MG63 (cell line): ENCODE measurements around the gene ABL1. TPM values are rescaled to one million over a fixed set of nuclear protein-coding genes. Genes with fewer than 3 reads are reported as not detected.
"Not testable (repeated sequence)": the region's sequence is repeated elsewhere in the genome, so short reads cannot be mapped to it uniquely, and the experiment has no call there.

Experiments used
- DNase-seq: peaks from one replicate; pipeline ENCODE4 v3.0.0-alpha.2; 2020
- H3K27me3 ChIP-seq: fragments of 250-450 bp; sonication (Bioruptor Pico); 2 replicates; pipeline ENCODE4 v1.5.1; 2020; ENCODE audit warnings: mild to moderate bottlenecking, moderate library complexity
- H3K36me3 ChIP-seq: fragments of 250-450 bp; sonication (Bioruptor Pico); 2 replicates; pipeline ENCODE4 v1.5.1; 2020; ENCODE audit warnings: mild to moderate bottlenecking, moderate library complexity
- H3K4me3 ChIP-seq: fragments of 250-450 bp; sonication (Bioruptor Pico); 2 replicates; pipeline ENCODE4 v1.5.1; 2020; ENCODE audit warnings: mild to moderate bottlenecking, moderate library complexity
- H3K9me3 ChIP-seq: fragments of 250-450 bp; sonication (Bioruptor Pico); 2 replicates; pipeline ENCODE4 v1.5.1; 2020; ENCODE audit warnings: mild to moderate bottlenecking, moderate library complexity
- total RNA-seq: library from RNA; depleted of rRNA; stranded (reverse); fragments of >200 nt; shearing (Covaris generic); gene quantifications from 2 replicates; pipeline ENCODE4 v1.2.3, GENCODE V29; 2014; ENCODE audit warnings: low replicate concordance; rRNA removed

Gene ABL1
- 24.2 and 24.7 TPM in 2 replicates for total RNA-seq

DNA sequence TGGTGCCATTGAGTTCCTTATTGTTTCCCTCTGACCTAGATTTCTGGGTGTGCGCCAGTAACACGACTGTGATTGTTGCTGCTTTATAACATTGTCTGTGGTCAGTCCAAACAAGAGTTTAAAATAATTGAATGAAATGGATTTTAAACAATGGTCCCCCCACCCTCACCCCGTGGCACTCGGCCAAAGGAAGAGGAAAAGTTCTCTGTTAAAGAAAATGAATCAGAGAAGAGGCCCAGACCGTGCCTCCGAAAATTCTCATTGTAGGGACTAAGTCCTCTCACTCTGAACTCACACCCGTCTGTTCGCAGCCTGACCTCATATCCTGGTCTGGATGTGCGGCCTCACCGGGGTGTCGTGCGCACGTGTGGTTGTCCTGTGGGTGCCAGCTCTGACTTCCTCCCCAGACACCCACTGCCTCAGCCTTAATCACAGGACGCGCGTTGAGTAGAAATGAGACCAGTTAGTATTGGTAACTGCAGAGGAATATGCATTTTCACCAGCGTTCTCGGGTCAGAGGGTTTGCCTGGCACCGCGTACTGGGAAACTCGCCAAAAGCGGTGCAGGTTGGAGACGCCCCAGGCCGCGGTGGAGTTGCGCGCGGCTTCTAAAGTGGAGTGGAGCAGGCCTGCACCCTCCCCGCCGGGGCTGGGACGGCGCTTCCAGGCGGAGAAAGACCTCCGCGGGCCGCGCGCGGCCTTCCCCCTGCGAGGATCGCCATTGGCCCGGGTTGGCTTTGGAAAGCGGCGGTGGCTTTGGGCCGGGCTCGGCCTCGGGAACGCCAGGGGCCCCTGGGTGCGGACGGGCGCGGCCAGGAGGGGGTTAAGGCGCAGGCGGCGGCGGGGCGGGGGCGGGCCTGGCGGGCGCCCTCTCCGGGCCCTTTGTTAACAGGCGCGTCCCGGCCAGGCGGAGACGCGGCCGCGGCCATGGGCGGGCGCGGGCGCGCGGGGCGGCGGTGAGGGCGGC lies at the start of gene ABL1:
TSS of gene ABL1 (plus strand) at position 884 of the 966 bp plus-strand sequence. CDS start 193 bp downstream, outside the sequence.
- Histone ChIP-seq H3K9me3 (no peaks in the 10 kb centered on the region), H3K27me3 (no peaks in the 10 kb centered on the region), H3K4me3 (peak within 1 kb of the TSS; percentile 75), H3K36me3 (peaks cover 18% of the 10 kb centered on the region)
- DNase-seq: peak; percentile 96

DNA sequence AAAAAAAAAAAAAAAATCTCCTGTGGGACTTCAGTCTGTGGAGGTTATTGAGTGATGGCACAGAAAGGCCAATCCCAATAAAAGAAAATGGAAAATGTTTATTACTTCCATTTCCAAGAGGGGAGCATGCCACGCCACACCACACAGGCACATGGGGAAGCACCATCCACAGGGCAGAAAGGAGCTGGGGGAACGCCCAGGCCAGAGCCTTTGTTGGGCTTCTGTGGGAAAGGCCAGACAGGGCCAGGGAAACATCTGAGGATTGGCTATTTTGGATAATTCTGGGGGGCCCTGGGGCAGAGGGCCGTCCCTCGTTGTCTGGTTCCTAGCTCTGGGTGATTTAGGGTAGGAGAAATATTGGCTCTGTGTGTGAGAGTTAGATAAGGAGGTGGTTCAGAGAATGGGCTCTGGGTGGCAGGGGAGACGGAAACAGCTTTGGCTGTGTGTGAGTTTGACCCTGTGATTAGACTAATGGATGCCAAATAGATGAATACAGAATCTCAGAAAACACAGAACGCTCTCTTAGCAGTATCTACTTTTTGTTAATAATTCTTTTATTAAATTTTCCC lies 49.0 kb upstream of the ABL1 start:
- Histone ChIP-seq H3K27me3 (no peaks in the 10 kb centered on the region), H3K4me3 (no peak overlapping the region), H3K36me3 (no peaks in the 10 kb centered on the region; the same call in 1 of the 2 replicates), H3K9me3 (peaks cover 13% of the 10 kb centered on the region)
- DNase-seq: no peak

DNA sequence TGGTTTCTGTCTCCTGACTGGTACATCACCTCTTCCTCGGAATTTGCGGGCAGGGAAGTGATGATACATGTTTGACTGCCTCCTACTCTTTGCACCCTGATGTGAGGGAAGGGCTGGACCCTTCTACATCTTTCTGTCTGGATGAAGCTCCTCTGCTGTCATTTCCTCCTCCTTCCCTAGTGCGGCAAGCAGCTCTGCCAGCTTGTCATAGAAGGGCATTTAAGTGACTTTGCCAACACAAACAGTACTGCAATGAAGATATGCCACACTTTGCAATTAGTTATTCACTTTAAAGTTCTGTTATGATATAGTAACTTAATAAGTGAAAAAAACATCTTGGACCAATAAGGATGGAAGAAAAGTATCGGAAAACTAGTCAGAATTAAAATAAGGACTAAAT lies 48.5 kb upstream of the ABL1 start:
- Histone ChIP-seq H3K4me3 (no peak overlapping the region), H3K36me3 (no peaks in the 10 kb centered on the region; the same call in 1 of the 2 replicates), H3K9me3 (peaks cover 13% of the 10 kb centered on the region), H3K27me3 (no peaks in the 10 kb centered on the region)
- peak; percentile 31 for DNase-seq

DNA sequence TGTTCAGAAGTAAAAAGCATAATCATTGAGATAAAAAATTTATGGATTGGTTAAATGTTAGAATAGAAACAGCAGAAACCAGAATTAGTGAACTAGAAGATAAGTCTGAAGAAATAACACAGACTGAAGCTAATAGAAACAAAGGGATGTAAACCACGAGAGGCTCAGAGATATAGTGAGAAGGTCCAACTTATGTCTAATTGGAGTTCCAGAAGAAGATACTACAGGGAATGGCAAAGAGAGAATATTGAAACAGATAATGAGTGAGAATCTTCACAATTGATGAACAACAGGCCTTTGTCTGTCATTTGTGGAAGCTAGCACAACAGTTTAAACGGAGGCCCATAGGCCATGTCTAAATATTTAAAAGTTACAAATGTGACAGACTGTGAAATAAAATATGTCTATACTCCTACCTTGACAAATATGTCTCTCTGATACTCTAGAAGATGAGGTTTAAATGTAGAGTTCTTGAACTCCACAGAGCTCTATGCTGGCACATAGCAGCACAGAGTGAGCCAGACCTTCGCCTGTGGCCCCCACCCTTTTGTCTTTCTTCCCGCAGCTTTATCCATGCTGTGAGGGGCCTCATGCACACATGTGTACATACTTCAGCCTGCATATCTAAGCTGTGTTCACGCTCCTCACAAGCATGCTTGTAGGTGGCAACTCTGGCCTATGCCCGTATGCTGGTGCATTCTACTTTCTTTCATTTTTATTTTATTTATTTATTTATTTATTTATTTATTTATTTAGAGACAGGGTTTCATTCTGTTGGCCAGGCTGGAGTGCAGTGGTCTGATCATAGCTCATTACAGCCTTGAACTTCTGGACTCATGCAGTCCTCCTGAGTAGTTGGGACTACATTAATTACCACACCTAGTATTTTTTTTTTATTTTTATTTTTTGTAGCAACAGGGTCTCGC lies 45.0 kb upstream of the ABL1 start:
- H3K27me3 ChIP-seq: no peaks in the 10 kb centered on the region; the same call in 1 of the 2 replicates
- no peak overlapping the region for H3K4me3 ChIP-seq
- no peak for DNase-seq
- H3K36me3 ChIP-seq: no peaks in the 10 kb centered on the region
- H3K9me3 ChIP-seq: peaks cover 13% of the 10 kb centered on the region

DNA sequence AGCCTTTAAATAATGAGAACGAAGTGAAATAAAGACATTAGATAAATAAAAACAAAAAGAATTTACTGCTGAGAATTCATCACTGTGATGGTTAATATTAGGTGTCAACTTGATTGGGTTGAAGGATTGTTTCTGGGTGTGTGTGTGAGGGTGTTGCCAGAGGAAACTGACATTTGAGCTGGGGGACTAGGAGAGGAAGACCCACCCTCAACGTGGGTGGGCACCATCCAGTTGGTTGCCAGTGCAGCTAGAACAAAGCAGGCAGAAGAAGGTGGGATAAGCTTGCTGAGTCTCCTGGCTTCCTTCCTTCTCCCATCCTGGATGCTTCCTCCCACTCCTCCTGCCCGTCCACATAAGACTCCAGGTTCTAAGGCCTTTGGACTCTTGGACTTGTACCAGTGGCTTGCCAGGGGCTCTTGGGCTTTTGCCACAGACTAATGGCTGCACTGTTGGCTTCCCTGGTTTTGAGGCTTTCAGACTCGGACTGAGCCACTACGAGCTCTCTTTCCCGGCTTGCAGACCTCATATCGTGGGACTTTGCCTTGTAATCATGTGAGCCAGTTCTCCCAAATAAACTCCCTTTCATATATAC lies 43.7 kb upstream of the ABL1 start:
- H3K4me3 ChIP-seq: no peak overlapping the region
- no peak for DNase-seq
- no peaks in the 10 kb centered on the region; the same call in 1 of the 2 replicates for H3K27me3 ChIP-seq
- H3K9me3 ChIP-seq: peaks cover 13% of the 10 kb centered on the region
- no peaks in the 10 kb centered on the region for H3K36me3 ChIP-seq

DNA sequence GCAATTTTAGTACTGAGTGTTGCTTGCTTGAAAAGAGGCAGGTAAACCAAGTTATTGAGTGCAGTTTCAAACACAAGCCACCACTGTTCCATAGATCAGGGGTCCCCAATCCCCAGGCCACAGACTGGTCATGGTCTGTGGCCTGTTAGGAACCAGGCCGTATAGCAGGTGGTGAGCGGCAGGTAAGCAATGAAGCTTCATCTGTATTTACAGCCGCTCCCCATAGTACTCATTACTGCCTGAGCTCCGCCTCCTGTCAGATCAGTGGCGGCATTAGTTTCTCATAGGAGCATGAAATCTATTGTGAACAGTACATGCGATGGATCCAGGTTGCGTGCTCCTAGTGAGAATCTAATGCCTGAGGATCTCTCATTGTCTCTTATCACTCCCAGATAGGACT lies 41.5 kb upstream of the ABL1 start:
- DNase-seq: no peak
- Histone ChIP-seq H3K9me3 (peaks cover 13% of the 10 kb centered on the region), H3K4me3 (no peak overlapping the region), H3K36me3 (no peaks in the 10 kb centered on the region), H3K27me3 (no peaks in the 10 kb centered on the region; the same call in 1 of the 2 replicates)

DNA sequence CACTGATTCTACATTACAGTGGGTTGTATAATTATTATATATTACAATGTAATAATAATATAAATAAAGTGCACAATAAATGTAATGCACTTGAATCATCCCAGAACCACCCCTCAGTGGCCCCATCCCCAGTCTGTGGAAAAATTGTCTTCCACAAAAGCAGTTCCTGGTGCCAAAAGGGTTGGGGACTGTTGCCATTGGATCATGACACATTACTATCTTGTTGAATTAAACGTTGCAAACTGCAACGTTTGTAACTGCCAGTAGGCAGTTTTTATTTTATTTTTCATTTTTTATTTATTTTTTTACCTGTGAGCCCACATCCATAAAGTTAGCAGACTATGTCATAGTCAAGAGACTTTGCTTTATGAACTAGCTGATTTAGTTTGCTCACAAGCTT lies 41.0 kb upstream of the ABL1 start:
- H3K9me3 ChIP-seq: peaks cover 11% of the 10 kb centered on the region
- DNase-seq, H3K36me3 ChIP-seq, H3K4me3 ChIP-seq, H3K27me3 ChIP-seq: not testable (repeated sequence)

DNA sequence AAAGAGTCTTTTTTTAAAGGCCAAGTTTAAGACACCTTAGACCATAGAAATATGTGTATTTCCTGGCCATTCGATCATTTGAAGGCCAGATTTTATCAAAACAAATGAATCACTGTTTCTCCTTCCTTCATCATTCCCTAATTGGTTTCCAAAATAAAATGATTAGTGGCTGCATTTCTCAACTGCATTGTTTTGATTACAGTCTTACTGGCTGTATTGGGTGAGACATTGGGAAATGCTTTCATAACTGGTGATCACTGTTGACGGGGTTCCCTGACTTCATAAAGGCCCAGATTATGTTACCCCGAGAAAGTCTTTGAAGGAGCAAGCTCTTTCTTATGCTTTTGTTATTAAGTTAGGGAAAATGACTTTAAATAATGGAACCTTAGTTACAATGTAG lies 40.6 kb upstream of the ABL1 start:
- not testable (repeated sequence) for H3K9me3 ChIP-seq, H3K4me3 ChIP-seq, H3K27me3 ChIP-seq, DNase-seq, H3K36me3 ChIP-seq

DNA sequence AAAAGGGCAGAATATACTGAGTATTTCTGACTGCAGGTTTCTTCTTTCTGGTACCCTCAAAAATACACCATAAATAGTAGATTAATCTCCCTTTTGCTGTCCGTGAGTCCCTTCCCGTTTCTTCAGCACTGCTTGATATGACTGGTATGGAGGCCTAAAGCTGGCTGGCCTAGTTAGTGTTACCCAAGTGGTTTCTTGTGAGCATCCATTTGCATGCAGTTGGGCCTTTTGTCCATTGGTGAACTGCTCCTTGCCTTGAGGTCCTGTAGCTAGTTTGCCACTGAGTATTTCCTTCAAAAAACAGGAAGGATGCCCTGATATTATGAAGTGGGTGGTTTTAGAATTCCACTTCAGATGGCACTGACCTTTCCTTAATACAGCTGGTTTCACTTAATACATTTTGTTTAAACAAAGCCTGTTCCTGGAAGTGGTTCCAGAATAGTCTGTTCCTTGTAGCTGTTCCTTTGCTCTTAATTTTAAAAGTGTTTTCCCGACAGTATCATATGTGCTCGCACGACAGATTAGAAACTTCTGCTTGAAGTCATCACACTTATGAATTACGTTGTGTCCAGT lies 40.0 kb upstream of the ABL1 start:
- DNase-seq: no peak
- no peaks in the 10 kb centered on the region for H3K36me3 ChIP-seq
- no peak overlapping the region for H3K4me3 ChIP-seq
- H3K9me3 ChIP-seq: peaks cover 2% of the 10 kb centered on the region; the same call in 1 of the 2 replicates
- no peaks in the 10 kb centered on the region; the same call in 1 of the 2 replicates for H3K27me3 ChIP-seq

DNA sequence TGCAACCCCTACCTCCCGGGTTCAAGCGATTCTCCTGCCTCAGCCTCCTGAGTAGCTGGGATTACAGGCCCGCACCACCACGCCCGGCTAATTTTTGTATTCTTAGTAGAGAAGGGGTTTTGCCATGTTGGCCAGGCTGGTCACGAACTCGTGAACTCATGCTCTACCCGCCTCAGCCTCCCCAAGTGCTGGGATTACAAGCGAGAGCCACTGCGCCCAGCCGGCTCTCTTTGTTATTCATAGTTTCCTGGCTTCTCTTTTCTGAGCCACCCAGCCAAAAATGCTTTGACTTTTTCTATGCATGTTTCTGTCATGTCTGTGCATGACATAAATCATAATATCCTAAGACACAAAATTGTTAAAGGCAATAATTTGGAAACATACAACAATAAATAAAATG lies 31.9 kb upstream of the ABL1 start:
- not testable (repeated sequence) for H3K36me3 ChIP-seq, H3K4me3 ChIP-seq, H3K27me3 ChIP-seq, H3K9me3 ChIP-seq, DNase-seq

DNA sequence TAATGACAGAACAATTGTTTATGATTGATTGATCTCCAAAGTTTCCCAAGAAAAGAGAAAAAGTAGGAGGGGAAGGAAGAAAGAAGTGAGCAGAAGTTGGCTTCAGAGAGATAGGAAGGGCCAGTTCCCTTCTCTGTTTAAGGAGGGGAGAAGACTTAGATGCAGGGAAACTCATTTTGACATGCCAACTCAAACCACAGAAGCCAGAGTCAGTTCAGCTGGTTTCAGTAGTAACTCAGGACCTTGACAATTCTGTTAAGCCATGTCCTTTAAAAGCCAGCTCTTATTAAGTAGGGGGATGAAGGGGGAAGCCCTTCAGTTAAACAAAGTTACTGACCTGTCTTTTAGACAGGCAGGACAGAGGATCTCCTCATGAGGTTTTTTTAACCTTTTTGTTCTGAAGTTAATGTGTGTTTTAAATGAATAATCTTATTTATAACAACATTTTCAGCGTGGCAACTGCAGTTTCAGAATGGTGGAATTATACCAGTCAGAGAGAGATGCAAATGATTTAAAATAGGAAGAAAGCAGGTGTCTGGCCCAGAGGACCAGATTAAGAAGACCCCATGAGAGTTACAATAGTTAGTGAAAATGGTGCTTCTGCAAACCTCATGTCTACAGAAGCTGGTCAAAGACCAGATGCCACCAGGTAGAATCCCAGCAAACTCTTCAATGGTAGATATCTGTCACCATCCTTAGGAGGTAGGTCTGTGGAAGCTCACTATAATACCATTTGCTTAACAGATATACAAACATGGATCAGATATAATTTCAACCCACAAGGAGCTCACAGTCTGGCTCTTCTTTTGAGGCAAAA lies 29.3 kb upstream of the ABL1 start:
- Histone ChIP-seq H3K9me3 (peaks cover 8% of the 10 kb centered on the region; the same call in 1 of the 2 replicates), H3K4me3 (no peak overlapping the region), H3K36me3 (no peaks in the 10 kb centered on the region), H3K27me3 (no peaks in the 10 kb centered on the region)
- no peak for DNase-seq

DNA sequence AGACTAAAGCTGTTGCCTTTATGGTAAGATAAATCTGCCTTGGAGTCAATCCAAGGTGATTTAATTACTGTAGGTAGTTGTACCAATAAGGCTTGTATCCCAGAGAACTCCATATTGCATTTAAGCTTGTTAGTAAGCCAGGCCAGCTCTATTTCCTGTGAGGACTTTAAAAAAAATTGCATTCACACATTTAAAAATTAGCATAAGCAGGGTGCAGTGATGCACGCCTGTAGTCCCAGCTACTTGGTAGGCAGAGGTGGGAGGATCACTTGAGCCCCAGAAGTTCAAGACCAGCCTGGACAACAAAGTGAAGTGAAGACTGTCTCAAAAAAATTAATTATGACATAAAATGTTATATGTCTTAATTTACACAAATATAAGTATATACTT lies 28.7 kb upstream of the ABL1 start:
- H3K9me3 ChIP-seq: peaks cover 13% of the 10 kb centered on the region; the same call in 1 of the 2 replicates
- DNase-seq: no peak

DNA sequence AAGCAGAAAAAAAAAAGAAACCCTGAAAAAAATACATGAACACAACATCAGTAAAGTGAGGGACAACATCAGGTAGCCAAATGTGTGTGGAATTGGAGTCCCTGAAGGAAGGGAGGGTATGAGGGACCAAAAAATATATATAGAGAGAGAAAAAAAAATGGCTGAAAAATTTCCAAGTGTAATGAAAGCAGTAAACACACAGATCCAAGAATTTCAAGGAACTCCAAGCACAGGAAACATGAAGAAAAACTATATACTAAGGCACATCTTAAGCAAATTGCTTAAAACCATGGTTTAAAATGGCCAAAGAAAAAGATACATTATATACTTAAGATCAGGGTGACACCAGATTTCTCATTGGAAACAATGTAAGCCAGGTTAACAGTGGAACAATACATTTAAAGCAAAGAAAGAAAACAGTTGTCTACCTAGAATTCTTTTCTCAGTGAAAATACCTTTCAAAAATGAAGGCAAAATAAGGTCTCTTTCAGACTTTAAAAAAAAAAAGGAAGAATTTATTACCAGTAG lies 24.4 kb upstream of the ABL1 start:
- DNase-seq: no peak
- Histone ChIP-seq H3K4me3 (no peak overlapping the region), H3K9me3 (peaks cover 13% of the 10 kb centered on the region; the same call in 1 of the 2 replicates), H3K27me3 (no peaks in the 10 kb centered on the region), H3K36me3 (no peaks in the 10 kb centered on the region)

More for the DNA sequence above, 28.7 kb upstream of the ABL1 start:
- Histone ChIP-seq H3K27me3 (no peaks in the 10 kb centered on the region), H3K4me3 (no peak overlapping the region), H3K36me3 (no peaks in the 10 kb centered on the region)

DNA sequence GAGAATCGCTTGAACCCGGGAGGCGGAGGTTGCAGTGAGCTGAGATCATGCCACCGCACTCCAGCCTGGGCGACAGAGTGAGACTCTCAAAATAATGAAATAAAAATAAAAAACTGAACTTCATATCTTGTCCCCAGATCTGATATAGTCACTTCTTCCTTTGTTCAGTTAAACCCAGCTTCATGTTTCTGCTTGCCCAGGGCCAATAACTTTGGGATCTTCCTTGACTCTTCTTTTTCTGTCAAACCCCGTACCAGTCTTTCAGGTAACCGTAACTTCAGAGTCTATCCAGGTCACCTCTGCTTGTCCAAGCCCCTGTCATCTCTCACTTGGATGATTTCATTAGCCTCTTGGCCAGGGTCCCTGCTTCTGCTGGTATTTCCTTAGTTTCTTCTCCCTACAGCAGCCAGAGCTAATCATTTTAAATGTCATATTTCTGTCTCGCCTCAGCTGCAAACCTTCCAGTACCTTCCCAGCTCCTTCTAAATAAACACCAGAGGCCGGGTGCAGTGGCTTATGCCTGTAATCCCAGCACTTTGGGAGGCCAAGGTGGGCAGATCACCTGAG lies 19.7 kb upstream of the ABL1 start:
- Histone ChIP-seq H3K4me3 (no peak overlapping the region), H3K36me3 (no peaks in the 10 kb centered on the region), H3K9me3 (peaks cover 8% of the 10 kb centered on the region), H3K27me3 (no peaks in the 10 kb centered on the region)
- no peak for DNase-seq

DNA sequence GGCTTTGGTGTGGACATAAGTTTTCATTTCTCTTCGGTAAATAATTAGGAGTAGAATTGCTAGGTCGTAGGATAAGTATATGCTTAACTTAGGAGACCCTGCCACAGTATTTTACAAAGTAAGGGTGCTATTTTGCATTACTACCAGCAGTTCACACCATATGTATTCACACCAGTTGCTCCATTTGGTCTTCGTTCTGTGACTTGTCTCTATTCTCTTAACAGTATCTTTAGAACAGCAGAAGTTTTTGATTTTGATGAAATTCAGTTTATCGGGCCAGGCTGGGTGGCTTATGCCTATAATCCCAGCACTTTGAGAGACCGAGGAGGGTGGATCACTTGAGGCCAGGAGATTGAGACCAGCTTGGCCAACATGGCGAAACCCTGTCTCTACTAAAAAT lies 17.1 kb upstream of the ABL1 start:
- Histone ChIP-seq H3K36me3 (no peaks in the 10 kb centered on the region), H3K9me3 (no peaks in the 10 kb centered on the region; the same call in 1 of the 2 replicates), H3K4me3 (no peak overlapping the region), H3K27me3 (no peaks in the 10 kb centered on the region)
- DNase-seq: no peak
